Activated CD4-positive, alpha-beta T cell treated with anti-CD3 and anti-CD28 coated beads, Interleukin-2, amount 50 U/mL, for 16 hours (primary cell): ENCODE measurements around the gene IL1RAP.
A peak's percentile ranks its signal among the peaks of the same experiment; 100 is the strongest.
"Not testable (repeated sequence)": the region's sequence is repeated elsewhere in the genome, so short reads cannot be mapped to it uniquely, and the experiment has no call there.

Experiments
- DNase-seq: peaks from one replicate; pipeline ENCODE4 v3.0.0-alpha.2; 2020

The IL1RAP gene

DNA sequence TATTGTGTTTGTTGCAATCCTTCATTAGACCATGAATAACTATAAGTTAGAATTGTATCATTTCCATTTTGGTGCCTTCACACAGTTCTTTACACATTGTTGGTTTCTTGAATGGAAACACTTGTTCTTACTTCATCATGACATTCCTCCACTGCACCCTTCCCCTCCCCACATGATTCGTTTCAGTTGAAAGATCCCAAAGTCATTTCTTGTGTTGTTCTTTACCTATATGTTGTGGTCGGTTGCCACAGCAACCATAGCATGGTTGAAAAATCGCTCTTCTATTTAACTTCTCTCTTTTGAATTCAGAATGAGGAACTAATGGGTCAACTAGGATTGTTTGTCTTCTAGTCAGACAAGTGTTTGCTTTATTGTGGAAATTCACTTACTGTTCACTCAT is 103.3 kb downstream of the IL1RAP start:
- peak; percentile 74 for DNase-seq

DNA sequence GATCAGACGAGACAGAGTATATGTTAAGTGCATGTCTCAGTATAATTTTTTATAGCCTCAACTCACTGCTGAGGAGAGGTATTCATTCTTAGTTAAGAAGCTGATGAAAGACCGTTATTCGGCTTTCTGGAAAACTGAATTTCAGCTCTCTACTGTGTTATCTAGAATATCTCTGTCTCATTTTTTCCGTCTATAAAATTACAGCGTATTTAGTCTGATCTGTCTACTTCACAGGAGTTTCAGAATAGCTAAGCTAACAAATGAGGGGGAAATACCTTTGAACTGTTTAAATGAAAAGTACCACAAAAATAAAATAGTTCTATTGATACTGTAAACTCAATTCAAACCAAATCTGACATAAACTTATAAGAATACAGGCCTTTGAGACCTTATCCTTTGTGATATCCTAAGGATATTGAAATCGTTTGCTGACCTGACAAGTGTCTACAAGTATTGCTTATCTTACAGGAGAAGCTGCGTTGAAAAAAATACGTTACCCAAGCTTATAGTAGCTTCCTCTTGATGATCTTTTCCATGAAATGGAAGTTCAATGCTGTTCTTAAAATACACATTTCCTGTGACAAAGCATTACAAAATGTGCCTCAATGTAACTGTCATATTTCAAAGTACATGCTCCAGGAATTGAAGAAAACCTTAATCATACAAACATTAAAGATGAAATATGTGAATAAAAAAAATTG is 104.6 kb downstream of the IL1RAP start:
- DNase-seq: peak; percentile 84

DNA sequence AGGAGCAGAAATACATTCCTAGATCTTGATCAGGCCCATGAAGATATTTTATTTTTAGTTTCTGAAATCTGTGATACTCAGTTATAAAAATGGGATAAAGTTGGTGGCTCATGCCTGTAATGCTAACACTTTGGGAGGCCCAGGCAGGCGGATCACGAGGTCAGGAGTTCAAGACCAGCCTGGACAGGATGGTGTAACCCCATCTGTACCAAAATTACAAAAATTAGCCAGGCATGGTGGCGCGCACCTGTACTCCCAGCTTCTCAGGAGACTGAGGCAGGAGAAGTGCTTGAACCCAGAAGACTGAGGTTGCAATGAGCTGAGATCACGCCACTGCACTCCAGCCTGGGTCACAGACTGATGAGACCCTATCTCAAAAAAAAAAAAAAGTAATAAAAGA is 105.5 kb downstream of the IL1RAP start:
- no peak for DNase-seq

DNA sequence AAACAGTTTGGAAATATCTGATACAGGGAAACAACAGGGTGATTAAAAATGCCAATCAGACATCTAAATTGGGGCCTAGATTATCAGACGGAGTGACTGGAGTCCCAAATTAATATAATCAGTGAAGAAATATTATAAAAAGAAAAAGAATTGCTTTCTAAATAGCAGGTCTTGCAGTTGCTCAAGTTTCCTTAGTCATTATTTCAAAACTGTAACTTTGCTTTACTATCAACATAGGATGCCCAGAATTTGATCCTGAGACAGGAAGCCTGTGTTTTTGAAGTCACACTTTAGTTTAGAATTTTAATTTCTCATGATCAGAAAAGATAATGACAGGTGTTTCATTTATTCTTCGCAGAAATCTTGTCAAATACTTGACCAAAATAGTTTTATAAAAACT is 105.9 kb downstream of the IL1RAP start:
- DNase-seq: no peak

DNA sequence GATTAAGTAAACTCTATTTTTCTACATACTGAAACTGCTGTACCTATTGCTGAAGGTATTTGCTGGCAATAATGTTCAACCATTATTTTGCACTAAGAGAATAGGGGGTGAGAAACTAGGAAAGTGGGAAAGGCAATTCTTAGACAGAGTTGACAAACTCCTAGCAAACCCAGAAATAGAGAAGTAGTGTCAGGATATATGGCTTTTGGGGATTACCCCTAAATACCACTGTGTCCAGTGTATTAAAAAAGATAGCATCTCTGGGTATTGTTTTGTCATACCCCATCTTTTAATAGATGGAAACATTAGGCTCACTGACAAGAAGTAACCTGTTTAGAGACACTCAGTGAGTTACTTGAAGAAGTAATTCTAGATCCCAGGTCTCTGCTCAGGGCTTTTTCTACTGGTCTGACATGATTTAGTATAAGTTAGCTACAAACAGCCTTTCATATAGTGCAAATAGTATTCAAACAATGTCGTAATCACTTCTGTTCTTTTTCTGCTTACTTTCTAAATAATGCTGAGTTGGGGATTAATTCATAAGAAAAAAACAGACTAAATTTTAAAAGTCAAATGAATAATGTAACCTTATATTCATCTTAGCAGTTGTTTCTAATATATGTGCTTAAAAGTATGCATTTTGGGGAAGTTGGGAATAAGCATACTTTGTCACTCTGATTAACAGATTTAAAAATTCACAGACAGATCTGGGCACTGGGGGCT is 107.2 kb downstream of the IL1RAP start:
- DNase-seq: no peak

DNA sequence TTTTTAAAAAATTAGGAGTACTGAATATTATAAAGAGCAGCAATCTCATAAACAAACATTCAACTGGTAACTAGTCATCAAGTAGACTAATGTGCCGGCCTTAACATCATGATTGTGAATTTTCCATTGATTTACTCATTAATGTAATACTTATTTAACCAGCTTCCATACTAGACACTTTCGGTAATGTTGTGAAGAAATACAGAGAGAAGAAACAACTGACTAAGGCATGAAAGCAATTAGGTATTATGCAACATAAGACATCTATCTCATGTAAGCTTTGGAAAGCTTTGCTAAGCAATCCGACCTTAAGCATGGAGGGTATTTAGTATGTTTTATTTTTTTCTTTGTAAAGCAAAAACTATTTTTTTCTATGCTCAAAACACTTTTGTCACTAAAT is 108.0 kb downstream of the IL1RAP start:
- peak; percentile 21 for DNase-seq

DNA sequence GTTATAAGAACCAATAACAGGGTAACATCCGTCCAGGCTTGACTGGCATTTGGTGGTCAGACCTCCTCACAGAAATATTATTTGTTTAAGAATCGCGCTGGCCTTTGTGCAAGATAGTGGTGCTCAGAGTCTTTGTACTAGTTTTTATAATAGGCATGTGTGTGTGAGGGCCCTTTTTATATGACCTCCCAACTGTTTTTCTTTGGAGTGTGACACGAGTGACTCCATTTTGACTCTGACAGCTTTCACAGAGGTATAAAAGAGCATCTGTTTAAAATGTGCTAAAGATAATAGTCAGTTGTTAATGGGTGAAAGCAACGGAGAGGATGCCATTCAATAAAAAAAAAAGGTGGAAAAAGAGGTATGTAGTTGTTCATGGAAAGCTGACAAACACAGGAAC is 110.4 kb downstream of the IL1RAP start:
- no peak for DNase-seq

DNA sequence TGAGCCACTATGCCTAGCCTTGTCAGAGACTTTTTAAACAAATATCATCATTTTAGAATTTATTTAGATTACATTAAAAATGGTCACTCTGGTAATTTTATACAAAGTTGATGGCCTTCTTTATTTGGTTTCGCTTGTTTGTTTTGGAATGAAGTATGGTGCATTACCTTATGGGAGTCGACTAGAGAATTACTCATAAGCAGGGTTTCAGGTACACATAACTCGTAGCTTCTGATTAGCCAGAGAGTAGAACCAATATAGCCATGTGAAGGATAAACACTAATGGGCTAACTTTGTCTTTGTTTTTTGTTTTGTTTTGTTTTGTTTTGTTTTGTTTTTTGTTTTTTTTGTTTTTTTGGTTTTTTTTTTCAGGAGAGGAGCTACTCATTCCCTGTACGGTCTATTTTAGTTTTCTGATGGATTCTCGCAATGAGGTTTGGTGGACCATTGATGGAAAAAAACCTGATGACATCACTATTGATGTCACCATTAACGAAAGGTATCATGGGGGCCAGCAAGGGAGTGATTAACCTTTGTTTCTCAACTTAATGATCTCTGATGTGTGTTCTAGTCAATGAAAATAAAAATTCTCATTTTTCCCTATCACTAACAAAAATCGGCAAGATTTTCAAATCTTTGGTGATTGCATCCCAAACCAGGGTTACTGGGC is 113.2 kb downstream of the IL1RAP start:
- no peak for DNase-seq

DNA sequence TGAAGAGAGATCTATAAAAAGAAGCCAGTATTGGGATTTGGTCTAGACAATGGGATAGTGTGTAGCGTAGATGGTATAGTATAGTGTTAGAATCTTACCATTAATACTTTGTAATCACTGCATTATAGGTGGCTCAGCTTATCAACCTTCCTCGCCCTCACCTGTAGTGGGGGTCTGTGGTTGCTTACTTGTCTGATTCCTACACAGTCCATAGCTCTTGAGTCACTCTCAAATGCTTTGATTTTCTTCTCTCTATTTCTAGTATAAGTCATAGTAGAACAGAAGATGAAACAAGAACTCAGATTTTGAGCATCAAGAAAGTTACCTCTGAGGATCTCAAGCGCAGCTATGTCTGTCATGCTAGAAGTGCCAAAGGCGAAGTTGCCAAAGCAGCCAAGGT is 115.2 kb downstream of the IL1RAP start:
- no peak for DNase-seq

DNA sequence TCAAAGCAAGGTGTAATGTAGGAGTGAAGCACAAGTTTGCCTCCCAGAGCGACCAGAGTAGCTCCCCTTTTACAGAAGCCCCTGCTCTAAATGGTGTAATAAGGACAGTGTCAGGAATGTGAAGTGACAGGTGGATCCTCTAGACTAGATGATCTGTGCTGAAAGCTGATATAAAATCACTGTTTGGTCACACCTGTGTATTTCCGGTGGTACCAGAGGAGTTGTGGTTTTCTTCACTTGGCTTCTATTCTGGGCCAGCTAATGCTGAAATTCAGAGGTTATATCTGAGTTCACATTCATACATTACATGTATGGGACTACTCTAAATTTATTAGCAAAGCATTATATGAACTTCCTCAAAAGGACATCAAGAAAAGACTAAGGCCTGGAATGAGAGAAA is 117.4 kb downstream of the IL1RAP start:
- no peak for DNase-seq

DNA sequence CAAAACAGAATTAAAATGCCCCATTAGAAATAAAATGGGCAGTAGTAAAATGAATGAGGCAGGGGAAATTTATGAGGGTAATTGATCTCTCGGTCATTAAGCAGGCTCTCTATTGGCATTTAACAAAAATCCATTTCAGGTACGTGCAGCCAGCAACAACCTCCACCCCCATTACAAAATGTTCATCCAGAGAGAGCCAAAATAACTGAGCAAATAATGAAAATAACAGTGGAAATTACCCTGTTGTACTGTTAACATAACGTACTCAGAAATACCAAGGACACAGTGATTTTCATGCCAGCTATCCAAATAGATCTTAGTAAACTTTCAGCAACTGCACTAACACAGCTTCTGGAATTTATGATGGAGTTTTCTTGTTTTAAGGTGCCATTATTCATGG is 127.7 kb downstream of the IL1RAP start:
- DNase-seq: no peak

DNA sequence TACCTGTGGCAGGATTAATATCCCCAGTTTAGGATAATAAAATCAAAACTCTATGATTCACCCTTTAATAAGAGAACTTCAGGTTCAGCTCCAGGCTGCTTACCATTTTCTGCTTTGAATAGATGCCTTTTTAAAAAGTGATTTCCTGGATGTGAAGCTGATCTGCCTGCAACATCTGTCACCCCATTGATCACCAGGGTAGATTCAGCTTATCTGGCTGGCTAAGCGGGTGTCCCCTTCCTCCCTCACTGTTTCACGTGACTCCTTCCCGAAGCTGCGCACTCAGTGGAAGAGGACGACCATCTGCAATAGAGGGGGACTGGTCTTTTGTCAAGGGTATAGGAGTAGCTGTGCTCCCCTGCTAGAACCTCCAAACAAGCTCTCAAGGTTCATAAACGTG is 128.1 kb downstream of the IL1RAP start:
- DNase-seq: no peak

DNA sequence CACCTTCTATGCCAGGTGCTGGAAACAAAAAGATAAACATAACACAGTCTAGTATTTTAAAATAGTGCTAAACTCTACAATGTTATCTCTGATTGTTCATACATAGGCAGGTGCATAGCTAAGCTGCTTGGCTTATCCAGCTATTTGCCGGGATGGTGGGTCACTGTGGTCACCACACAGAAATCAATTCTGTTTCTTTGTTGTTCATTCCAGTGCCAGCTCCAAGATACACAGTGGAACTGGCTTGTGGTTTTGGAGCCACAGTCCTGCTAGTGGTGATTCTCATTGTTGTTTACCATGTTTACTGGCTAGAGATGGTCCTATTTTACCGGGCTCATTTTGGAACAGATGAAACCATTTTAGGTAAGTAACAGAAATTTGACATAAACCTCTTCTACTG is 130.2 kb downstream of the IL1RAP start:
- no peak for DNase-seq

DNA sequence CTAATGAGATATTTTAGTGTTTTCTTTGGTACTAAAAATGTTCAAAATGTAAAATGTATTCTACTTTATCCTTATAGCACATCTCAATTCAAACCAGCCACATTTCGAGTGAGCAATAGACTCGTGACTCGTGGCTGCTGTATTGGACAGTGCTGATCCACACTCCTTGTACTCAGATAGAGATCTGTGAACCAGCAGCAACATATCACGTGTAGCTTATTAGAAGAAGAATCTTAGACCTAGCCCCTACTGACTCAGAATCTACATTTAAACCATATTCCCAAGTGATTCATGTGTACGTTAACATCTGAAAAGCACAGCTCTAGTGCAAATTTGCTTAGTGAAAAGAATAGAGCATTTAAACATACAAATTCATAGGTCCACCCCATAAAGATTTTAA is 130.9 kb downstream of the IL1RAP start:
- no peak for DNase-seq

DNA sequence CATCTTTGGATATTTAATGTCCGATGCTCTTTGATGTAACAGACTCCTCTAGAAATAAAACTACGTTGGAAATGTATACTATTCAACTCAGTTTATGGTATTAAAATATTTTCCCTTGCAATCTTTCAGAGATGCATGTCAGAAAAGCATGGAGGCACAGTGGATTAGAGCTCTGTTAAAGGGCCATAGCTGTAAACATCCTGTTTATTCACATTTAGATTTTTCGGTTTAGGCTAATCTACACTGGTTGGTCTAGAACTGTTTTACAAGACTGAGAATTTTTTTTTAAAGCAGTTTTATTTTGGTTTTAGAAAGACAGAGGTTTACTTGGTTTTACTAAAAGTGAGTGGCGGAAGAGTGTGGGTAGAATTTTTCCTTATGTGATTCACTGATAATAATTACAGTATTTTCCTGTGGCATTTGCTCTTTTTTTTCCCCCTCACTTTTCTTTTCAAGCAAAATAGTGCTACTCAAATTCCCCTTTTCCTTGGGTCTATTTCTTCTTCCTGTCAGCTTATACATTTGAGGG is 132.1 kb downstream of the IL1RAP start:
- no peak for DNase-seq

DNA sequence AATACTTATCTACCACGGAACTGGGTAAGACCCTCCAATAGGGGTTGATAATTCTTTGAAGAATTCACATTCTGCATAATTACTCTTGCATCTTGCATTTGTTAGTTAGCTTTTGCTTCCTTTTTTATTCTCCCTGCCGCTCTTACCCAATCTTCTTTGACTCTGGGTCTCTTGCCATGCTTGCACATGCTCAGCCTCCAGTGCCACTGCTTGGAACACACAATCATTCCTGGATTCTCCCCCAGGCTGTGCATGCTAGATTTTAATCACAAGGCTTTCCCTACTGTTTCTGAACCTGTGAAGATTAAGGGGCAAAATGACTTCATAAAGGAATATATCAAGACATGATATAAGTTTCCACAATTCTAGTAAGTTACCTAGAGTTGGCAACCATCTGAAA is 133.1 kb downstream of the IL1RAP start:
- DNase-seq: no peak

DNA sequence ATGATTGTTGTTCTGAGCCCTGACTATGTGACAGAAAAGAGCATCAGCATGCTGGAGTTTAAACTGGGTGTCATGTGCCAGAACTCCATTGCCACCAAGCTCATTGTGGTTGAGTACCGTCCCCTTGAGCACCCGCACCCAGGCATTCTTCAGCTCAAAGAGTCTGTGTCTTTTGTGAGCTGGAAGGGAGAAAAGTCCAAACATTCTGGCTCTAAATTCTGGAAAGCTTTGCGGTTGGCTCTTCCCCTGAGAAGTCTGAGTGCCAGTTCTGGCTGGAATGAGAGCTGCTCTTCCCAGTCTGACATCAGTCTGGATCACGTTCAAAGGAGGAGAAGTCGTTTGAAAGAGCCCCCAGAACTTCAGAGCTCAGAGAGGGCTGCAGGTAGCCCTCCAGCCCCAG is 142.0 kb downstream of the IL1RAP start:
- DNase-seq: no peak

DNA sequence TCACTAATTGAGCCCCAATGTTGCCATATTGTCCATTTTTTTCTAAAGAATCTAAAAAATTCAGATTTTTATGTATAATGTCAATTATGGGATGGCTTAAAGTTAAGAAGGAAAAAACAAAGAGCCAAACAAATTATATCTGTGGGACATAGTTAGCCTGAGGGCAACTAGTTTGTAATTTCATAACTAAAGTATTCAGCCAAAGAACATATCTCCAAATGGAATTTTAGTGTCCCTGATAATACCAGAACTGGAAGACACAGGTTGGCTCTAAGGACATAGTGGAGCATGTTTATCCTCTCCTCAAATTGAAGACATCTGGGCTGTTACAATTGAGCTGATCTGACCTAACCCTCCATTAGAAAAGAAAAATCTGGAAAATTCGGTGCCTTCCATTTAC is 144.2 kb downstream of the IL1RAP start:
- DNase-seq: no peak

DNA sequence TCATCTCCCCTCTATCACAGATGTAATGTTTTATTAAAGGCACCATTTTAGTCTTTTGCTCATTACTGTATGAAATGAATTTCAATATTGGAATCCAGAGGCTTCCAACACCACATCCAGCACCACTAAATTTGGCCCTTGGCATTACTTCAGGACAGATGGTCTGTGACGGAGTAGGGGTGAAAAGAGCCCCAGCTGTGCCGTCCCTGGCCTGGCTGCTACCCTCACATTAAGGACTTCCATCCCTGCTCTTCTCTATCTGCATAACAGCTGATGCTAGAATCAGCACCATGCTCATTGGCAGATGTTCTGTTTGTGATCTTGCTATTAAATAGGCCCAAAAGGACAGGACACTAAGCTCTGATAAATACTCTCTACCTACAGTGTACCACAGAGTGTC is 152.9 kb downstream of the IL1RAP start:
- DNase-seq: no peak

DNA sequence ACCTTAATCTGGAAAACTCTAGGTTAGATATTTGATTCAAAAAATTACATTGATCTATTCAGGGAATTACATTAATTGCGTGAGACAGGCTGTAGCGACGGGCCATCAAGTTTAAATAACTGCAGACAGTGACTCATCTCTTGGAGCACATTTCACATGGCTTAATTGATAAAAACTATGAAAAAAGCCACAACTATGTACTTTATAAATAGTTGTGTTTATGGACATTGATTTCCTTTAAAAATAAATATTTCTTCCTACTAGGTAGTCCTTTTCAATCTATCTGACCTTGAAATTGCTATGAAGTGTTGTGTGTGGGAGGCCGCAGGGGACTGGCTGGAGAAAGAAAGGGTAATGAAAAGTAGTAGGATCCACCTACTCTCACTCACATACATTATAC is 157.8 kb downstream of the IL1RAP start:
- no peak for DNase-seq

DNA sequence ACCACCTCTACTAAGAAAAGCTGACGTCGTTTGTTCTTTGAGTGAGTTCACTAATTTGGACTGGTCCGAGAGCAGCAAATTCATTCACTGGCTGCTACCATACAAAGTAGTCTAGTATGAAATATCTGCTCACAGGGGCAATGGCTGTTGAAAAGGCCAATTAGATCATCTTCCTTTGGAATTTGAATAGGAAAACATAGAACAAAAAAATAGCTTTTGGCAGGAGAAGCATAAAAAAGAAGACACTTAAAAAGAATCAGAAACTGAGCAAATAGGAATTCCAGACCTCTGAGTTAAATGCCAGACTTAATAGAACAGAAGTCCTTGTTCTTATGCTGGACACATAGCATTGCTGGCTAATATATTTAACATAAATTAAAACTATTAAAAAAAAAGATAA is 159.3 kb downstream of the IL1RAP start:
- no peak for DNase-seq

DNA sequence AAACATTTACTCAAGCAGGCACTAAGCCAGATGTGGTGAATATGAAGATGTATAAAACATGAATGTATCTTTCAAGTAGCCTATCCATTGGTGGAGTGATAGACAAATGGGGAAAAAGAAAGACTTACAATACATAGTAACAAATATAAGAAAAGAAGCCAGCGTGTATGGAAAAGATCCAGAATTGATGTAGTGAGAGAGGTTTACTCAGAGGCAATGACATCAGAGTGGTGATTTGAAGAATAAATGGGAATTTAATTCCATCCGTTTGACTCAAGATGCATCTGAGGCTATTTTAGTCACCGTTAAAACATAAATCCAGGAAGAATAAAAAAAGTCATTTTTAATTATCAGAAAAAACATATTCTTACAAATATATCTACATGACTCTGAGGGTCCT is 162.6 kb downstream of the IL1RAP start:
- DNase-seq: no peak

DNA sequence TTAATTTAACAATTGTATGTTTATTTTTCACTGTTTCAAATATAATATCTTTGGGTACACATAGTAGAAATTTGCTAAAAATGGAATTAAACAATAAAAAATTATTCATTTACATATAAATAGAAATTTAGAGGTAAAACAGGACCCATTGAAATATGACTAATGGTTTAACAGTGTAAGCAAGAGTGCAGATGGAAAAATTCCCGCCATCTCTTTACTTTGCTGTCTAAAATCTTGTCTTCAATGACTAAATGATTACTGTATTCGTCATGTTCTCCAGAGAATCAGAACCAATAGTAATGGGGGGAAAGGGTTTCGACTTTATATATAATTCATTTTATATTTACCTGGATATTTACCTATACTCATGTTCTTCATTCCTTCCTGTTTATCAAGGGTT is 163.1 kb downstream of the IL1RAP start:
- no peak for DNase-seq

DNA sequence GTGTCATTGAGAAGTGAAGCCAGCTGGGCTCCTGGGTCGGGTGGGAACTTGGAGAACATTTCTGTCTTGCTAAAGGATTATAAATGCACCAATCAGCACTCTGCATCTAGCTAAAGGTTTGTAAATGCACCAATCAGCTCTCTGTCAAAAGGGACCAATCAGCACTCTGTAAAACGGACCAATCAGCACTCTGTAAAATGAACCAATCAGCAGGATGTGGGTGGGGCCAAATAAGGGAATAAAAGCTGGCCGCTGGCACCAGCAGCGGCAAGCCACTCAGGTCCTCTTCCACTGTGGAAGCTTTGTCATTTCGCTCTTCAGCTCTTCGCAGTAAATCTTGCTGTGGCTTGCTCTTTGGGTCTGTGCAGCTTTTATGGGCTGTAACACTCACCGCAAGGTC is 164.0 kb downstream of the IL1RAP start:
- DNase-seq: not testable (repeated sequence)
